Thyroid gland (tissue), 4 donors: Measurements from ENCODE around the gene CACNA1S. TPM values are rescaled to one million over a fixed set of nuclear protein-coding genes. Genes with fewer than 3 reads are reported as not detected.

Experiments
- DNase-seq, 2 donors: peaks; one replicate each; pipeline ENCODE4 v3.0.0-alpha.2; 2019
- H3K27ac ChIP-seq, 3 donors: fragments of 200-600 bp; sonication (generic); 1 replicate in 2 of 3; 2 replicates in 1 of 3; pipeline ENCODE4 v1.5.1; 2016 to 2019; ENCODE audit warnings: mild to moderate bottlenecking in 1 of 3, moderate library complexity in 1 of 3
- H3K27me3 ChIP-seq: fragments of 200-600 bp; sonication (generic); one replicate; pipeline ENCODE4 v1.5.1; 2019
- H3K36me3 ChIP-seq, 2 donors: fragments of 200-600 bp; sonication (generic); one replicate each; pipeline ENCODE4 v1.5.1; 2016 to 2019
- H3K4me1 ChIP-seq, 2 donors: fragments of 200-600 bp; sonication (generic); one replicate each; pipeline ENCODE4 v1.5.1; 2017 to 2019
- H3K4me3 ChIP-seq, 3 donors: fragments of 200-600 bp; sonication (generic); replicated peaks in 1 of 3; 1 replicate in 2 of 3; 2 replicates in 1 of 3; pipeline ENCODE4 v1.5.1; 2016; ENCODE audit warnings: mild to moderate bottlenecking in 1 of 3
- H3K9me3 ChIP-seq: fragments of 200-600 bp; sonication (generic); one replicate; pipeline ENCODE4 v1.5.1; 2017
- POLR2A ChIP-seq, 2 donors: fragments of 450-650 bp; IDR thresholded peaks; one replicate each; pipeline ENCODE4 v1.6.1; 2017; ENCODE audit warnings: antibody characterized with exemption in 2 of 2, mild to moderate bottlenecking in 2 of 2, moderate library complexity in 1 of 2
- WGBS, 2 donors: methylation state at CpG; one replicate each; pipeline ENCODE4 v1.1.5; 2017; 5-methylcytosine and 5-hydroxymethylcytosine counted together
- intact Hi-C: fragments of 100-400 bp; cut with DNase I; formaldehyde crosslinking; loops from one replicate; pipeline ENCODE4 v1.15.1; 2023
- total RNA-seq, 4 donors: library from RNA; depleted of rRNA; stranded (reverse); fragments of >200 nt; gene quantifications; one replicate each; pipeline ENCODE4 v1.2.3, GENCODE V29; 2016
- TF ChIP-seq, protein P1 (sequence below), 6 experiments: fragments of 200-600 bp in 3 of 6; fragments of 450-650 bp in 3 of 6; sonication (generic) in 3 of 6; IDR thresholded peaks; one replicate each; pipeline ENCODE4 v1.5.1; 2016 to 2019; ENCODE audit warnings: antibody characterized with exemption in 6 of 6, mild to moderate bottlenecking in 2 of 6, inconsistent platforms in 1 of 6, moderate library complexity in 1 of 6

Gene CACNA1S
- total RNA-seq, 4 donors from 2014 or later, result not detected

- Histone ChIP-seq H3K4me1 (no peaks in the 10 kb centered on the region), H3K9me3 (no peaks in the 10 kb centered on the region), H3K27ac (no peak overlapping the region), H3K27me3 (no peaks in the 10 kb centered on the region), H3K36me3 (no peaks in the 10 kb centered on the region), H3K4me3 (no peak overlapping the region)
- intact Hi-C loops, result no loop called here
- TF ChIP-seq, protein P1, sequence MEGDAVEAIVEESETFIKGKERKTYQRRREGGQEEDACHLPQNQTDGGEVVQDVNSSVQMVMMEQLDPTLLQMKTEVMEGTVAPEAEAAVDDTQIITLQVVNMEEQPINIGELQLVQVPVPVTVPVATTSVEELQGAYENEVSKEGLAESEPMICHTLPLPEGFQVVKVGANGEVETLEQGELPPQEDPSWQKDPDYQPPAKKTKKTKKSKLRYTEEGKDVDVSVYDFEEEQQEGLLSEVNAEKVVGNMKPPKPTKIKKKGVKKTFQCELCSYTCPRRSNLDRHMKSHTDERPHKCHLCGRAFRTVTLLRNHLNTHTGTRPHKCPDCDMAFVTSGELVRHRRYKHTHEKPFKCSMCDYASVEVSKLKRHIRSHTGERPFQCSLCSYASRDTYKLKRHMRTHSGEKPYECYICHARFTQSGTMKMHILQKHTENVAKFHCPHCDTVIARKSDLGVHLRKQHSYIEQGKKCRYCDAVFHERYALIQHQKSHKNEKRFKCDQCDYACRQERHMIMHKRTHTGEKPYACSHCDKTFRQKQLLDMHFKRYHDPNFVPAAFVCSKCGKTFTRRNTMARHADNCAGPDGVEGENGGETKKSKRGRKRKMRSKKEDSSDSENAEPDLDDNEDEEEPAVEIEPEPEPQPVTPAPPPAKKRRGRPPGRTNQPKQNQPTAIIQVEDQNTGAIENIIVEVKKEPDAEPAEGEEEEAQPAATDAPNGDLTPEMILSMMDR (IDR thresholded peaks at IDR 0.05), result no peak
- no peak for TF ChIP-seq POLR2A (IDR thresholded peaks at IDR 0.05)
- DNase-seq, result no peak
- 74 to 84% methylated on average over 4 of the region's 4 CpGs for WGBS, 2 donors
These were observed 21.0 kb downstream of the CACNA1S start for GRCh38 chr1:201091256-201091655.

DNA sequence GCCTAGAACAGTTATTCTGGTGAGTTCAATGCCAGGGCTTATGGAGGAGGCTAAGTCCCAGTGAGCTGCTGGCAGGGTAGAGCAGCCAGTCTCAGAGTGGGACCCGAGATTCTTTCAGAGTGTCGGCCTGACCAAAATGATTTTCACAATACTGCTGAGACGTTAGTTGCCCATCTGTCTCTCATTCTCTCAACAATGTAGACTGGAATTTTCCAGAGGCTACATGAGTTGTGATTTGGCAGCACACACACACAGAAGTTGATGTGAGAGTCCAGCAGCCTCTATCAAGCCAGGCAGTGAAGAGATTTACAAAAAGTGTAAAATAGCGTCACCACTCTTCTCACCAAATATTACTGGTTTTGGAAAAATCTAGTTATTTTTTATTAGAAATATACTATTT lies 21.7 kb downstream of the CACNA1S start:
- no peak overlapping the region for H3K27ac ChIP-seq
- TF ChIP-seq POLR2A (IDR thresholded peaks at IDR 0.05), result no peak
- TF ChIP-seq, protein P1 (IDR thresholded peaks at IDR 0.05), result no peak
- no peak for DNase-seq
- H3K36me3 ChIP-seq, result no peaks in the 10 kb centered on the region
- no peaks in the 10 kb centered on the region for H3K4me1 ChIP-seq
- intact Hi-C loops, result no loop called here
- no peak overlapping the region for H3K4me3 ChIP-seq
- 83% methylated on average over 4 of the region's 4 CpGs for WGBS, 2 donors
- H3K27me3 ChIP-seq, result no peaks in the 10 kb centered on the region
- no peaks in the 10 kb centered on the region for H3K9me3 ChIP-seq

DNA sequence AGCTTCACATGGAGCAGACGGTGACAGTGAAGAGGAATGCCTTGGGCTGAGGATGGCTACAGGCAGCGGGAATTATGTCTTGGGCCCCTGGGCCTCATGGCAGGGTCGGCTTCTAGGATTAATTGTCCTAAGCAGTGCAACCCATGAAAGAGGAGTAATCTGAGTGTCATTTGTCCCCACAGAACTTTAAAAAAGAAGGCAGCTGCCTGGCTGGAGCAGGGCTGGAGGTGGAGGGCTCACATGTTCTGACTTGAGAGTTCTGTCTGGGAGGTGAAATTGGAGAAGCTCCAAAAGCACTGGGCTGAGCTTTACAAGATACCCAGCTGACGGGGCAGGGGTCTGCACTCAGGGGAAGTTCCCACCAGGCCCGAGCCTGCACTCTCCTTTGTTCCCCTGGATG lies 22.6 kb downstream of the CACNA1S start:
- no peak for DNase-seq
- Histone ChIP-seq H3K36me3 (no peaks in the 10 kb centered on the region), H3K27ac (no peak overlapping the region), H3K27me3 (no peaks in the 10 kb centered on the region), H3K4me1 (no peaks in the 10 kb centered on the region), H3K4me3 (no peak overlapping the region), H3K9me3 (no peaks in the 10 kb centered on the region)
- 69 to 77% methylated on average over 5 of the region's 5 CpGs for WGBS, 2 donors
- intact Hi-C loops, result no loop called here
- TF ChIP-seq, protein P1 (IDR thresholded peaks at IDR 0.05), result no peak
- no peak for TF ChIP-seq POLR2A (IDR thresholded peaks at IDR 0.05)

DNA sequence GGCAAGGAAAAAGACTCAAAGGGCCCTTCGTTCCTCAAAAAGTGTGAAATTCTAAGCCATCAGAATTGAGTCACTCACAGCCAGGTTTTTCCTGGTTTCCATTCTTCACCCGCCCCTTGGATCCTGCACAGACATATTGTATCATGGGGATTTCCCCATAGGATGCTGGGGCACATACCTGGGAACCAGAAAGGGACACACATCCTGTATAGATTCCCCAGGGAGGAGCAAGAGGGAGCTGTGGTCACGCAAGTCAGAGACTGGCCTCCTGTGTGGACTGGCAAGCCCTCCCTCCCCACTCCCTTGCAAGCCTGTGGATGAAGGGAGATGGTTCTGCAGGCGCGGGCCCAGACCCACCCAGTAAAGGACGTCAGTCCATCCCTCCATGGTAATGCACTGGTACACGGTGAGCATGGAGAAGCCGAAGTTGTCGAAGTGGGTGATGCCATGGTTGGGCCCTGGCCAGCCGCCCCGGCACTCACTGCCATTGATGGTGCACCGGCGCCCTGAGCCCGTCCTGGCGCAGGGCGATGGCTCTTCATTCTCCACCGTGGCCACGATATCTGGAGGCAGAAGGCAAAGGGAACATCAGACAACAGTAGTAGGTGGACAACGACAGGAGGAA lies 23.2 kb downstream of the CACNA1S start:
- WGBS, 2 donors, result 88% methylated on average over 17 to 19 of the region's 19 CpGs
- Histone ChIP-seq H3K27me3 (no peaks in the 10 kb centered on the region), H3K27ac (no peak overlapping the region), H3K9me3 (no peaks in the 10 kb centered on the region), H3K4me3 (no peak overlapping the region), H3K36me3 (no peaks in the 10 kb centered on the region), H3K4me1 (no peaks in the 10 kb centered on the region)
- intact Hi-C loops, result no loop called here
- no peak for DNase-seq
- TF ChIP-seq, protein P1 (IDR thresholded peaks at IDR 0.05), result no peak
- no peak for TF ChIP-seq POLR2A (IDR thresholded peaks at IDR 0.05)

DNA sequence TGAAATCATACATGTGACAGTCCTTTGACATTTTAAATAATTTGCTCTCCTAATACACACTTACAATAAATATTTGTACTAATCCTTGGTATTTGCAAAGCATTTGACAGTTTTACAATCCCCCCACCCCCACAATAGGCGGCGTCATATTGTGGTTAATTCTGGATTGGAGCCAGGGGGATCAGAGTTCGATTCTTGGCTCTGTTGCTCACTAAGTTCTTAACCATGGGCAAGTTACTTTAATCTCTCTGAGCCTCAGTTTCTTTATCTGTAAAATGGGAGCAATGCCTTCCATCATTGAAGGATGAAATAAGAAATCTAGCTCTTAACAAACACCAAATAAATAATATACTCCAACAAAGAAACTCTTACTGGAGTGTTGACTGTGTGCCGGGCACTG lies 23.8 kb downstream of the CACNA1S start:
- no peak overlapping the region for H3K27ac ChIP-seq
- H3K4me3 ChIP-seq, result no peak overlapping the region
- no peak for TF ChIP-seq POLR2A (IDR thresholded peaks at IDR 0.05)
- TF ChIP-seq, protein P1 (IDR thresholded peaks at IDR 0.05), result no peak
- intact Hi-C loops, result no loop called here
- no peak for DNase-seq
- WGBS, 2 donors, result 83 to 87% methylated on average over 4 of the region's 4 CpGs
- H3K4me1 ChIP-seq, result no peaks in the 10 kb centered on the region
- H3K9me3 ChIP-seq, result no peaks in the 10 kb centered on the region
- no peaks in the 10 kb centered on the region for H3K27me3 ChIP-seq
- H3K36me3 ChIP-seq, result no peaks in the 10 kb centered on the region
